ENCODE results near the gene LSM4. TPM values are rescaled to one million over a fixed set of nuclear protein-coding genes. Genes with fewer than 3 reads are reported as not detected.

Gene LSM4
- total RNA-seq, 1 experiment from 2014 or later: 713 TPM

- peaks cover 13% of the 10 kb centered on the region for H4K20me1 ChIP-seq (ENCODE audit: low read length)
- H3K27ac ChIP-seq (ENCODE audit: low read length): no peak overlapping the region
- H3K9me3 ChIP-seq (ENCODE audit: low read length): no peaks in the 10 kb centered on the region
- peak overlapping the region; percentile 82 for H3K4me3 ChIP-seq (ENCODE audit: low read length)
- DNase-seq (no peak), ATAC-seq (no peak)
- no peaks in the 10 kb centered on the region for H3F3A ChIP-seq (ENCODE audit: low read length, unreplicated experiment)
- H3K4me2 ChIP-seq (ENCODE audit: low read length): peak overlapping the region; percentile 83
- TF ChIP-seq EZH2phosphoT487 (IDR thresholded peaks at IDR 0.05; ENCODE audit: borderline replicate concordance, low read length) (no peak), CTCF (conservative IDR thresholded peaks at IDR 0.05; ENCODE audit: low read depth, low read length) (no peak), EZH2 (IDR thresholded peaks at IDR 0.05; ENCODE audit: low read length, unreplicated experiment) (no peak)
- H2AFZ ChIP-seq (ENCODE audit: low read length): no peak overlapping the region
- H3K9ac ChIP-seq (ENCODE audit: low read length): peak overlapping the region; percentile 79; the same call in 1 of the 2 replicates
- H3K27me3 ChIP-seq (ENCODE audit: low read length): no peaks in the 10 kb centered on the region
- H3K79me2 ChIP-seq (ENCODE audit: low read length): peaks cover 29% of the 10 kb centered on the region
- intact Hi-C loops (cut with micrococcal nuclease): loop anchor here (1.0 to 10.0 kb wide), 3 partner anchors 44 to 136 kb away; partner anchors contain the start of genes LSM4 and SSBP4
- ChIA-PET CTCF (interaction anchor here (0.5 to 1.6 kb wide), 12 partner anchors 20 to 114 kb away, joined by 3 to 64 read pairs (median 5); partner anchors contain the start of genes GDF15 and LSM4), POLR2A (ENCODE audit: unreplicated experiment) (interaction anchor here (0.7 to 3.8 kb wide), 3 partner anchors 43 to 123 kb away, joined by 5 to 47 read pairs (median 9); partner anchors contain the start of gene LSM4)
- H3K4me1 ChIP-seq (ENCODE audit: insufficient read depth, low read length): peaks cover 33% of the 10 kb centered on the region
- no peaks in the 10 kb centered on the region for H3K9me2 ChIP-seq (replicated peaks; ENCODE audit: low read length)
- no peaks in the 10 kb centered on the region for H3K36me3 ChIP-seq (ENCODE audit: low read depth, low read length)
- no TSS peak for BruUV-seq (replicated peaks)
These were observed 43.7 kb downstream of the LSM4 start for GRCh38 chr19:18279266-18279515.

- Histone ChIP-seq H3K4me3 (ENCODE audit: low read length) (peak overlapping the region; percentile 82), H3K9ac (ENCODE audit: low read length) (peak overlapping the region; percentile 79; the same call in 1 of the 2 replicates), H3F3A (ENCODE audit: low read length, unreplicated experiment) (no peaks in the 10 kb centered on the region), H3K4me1 (ENCODE audit: insufficient read depth, low read length) (peaks cover 33% of the 10 kb centered on the region), H3K27me3 (ENCODE audit: low read length) (no peaks in the 10 kb centered on the region), H2AFZ (ENCODE audit: low read length) (no peak overlapping the region), H3K9me3 (ENCODE audit: low read length) (no peaks in the 10 kb centered on the region), H3K79me2 (ENCODE audit: low read length) (peaks cover 29% of the 10 kb centered on the region), H3K9me2 (replicated peaks; ENCODE audit: low read length) (no peaks in the 10 kb centered on the region), H3K4me2 (ENCODE audit: low read length) (peak overlapping the region; percentile 83), H4K20me1 (ENCODE audit: low read length) (peaks cover 13% of the 10 kb centered on the region), H3K36me3 (ENCODE audit: low read depth, low read length) (no peaks in the 10 kb centered on the region), H3K27ac (ENCODE audit: low read length) (no peak overlapping the region)
- ATAC-seq (no peak), DNase-seq (no peak)
- ChIA-PET POLR2A (ENCODE audit: unreplicated experiment) (interaction anchor here (1.0 to 3.8 kb wide), 2 partner anchors 44 to 50 kb away, joined by 9 to 47 read pairs; partner anchors contain the start of gene LSM4), CTCF (interaction anchor here (0.5 to 1.6 kb wide), 8 partner anchors 11 to 107 kb away, joined by 3 to 64 read pairs (median 5); partner anchors contain the start of gene GDF15)
- intact Hi-C loops (cut with micrococcal nuclease): loop anchor here (1.0 to 10.0 kb wide), 3 partner anchors 45 to 136 kb away; partner anchors contain the start of genes LSM4 and SSBP4
- no TSS peak for BruUV-seq (replicated peaks)
- TF ChIP-seq EZH2phosphoT487 (IDR thresholded peaks at IDR 0.05; ENCODE audit: borderline replicate concordance, low read length) (no peak), CTCF (conservative IDR thresholded peaks at IDR 0.05; ENCODE audit: low read depth, low read length) (peak; percentile 63)
These were observed 44.2 kb downstream of the LSM4 start for GRCh38 chr19:18278521-18279265.

All from PC-3 (cell line).